KMS-11 (cell line): ENCODE data around the gene NOC4L.

Experiments used
- H2AFZ ChIP-seq: fragments of 200-600 bp; sonication (generic); 2 replicates; pipeline ENCODE4 v1.6.1; 2016; ENCODE audit warnings: antibody characterized with exemption, mixed run types, low read depth
- H3K27ac ChIP-seq: fragments of 200-600 bp; sonication (generic); 2 replicates; pipeline ENCODE4 v1.6.1; 2016; ENCODE audit warnings: mild to moderate bottlenecking, mixed run types
- H3K27me3 ChIP-seq: fragments of 200-600 bp; sonication (generic); 2 replicates; pipeline ENCODE4 v1.6.1; 2017; ENCODE audit warnings: mild to moderate bottlenecking, low read depth, mixed run types, moderate library complexity; ENCODE audit not compliant: insufficient read depth
- H3K36me3 ChIP-seq: fragments of 200-600 bp; sonication (generic); 2 replicates; pipeline ENCODE4 v1.6.1; 2017; ENCODE audit warnings: mild to moderate bottlenecking, mixed run types; ENCODE audit not compliant: insufficient read depth
- H3K4me1 ChIP-seq: fragments of 200-600 bp; sonication (generic); 2 replicates; pipeline ENCODE4 v1.6.1; 2016; ENCODE audit warnings: mild to moderate bottlenecking, low read depth, mixed run types; ENCODE audit not compliant: poor library complexity, severe bottlenecking
- H3K4me2 ChIP-seq: fragments of 200-600 bp; sonication (generic); 2 replicates; pipeline ENCODE4 v1.7.0; 2016; ENCODE audit warnings: mild to moderate bottlenecking, mixed run types
- H3K4me3 ChIP-seq: fragments of 200-600 bp; sonication (generic); IDR thresholded peaks from 2 replicates; pipeline ENCODE4 v1.6.1; 2017; ENCODE audit warnings: low read depth, low read length, mixed read lengths; ENCODE audit not compliant: insufficient read depth
- H3K79me2 ChIP-seq: fragments of 200-600 bp; sonication (generic); 2 replicates; pipeline ENCODE4 v1.6.1; 2016; ENCODE audit warnings: low read depth, mixed run types; ENCODE audit not compliant: insufficient read depth
- H3K9ac ChIP-seq: fragments of 200-600 bp; sonication (generic); 2 replicates; pipeline ENCODE4 v1.6.1; 2016; ENCODE audit warnings: mild to moderate bottlenecking, mixed run types
- H4K20me1 ChIP-seq: fragments of 200-600 bp; sonication (generic); 2 replicates; pipeline ENCODE4 v1.6.1; 2016; ENCODE audit warnings: mild to moderate bottlenecking, mixed run types; ENCODE audit not compliant: insufficient read depth
- CTCF ChIP-seq: fragments of 200-600 bp; sonication (generic); conservative IDR thresholded peaks from 2 replicates; pipeline ENCODE4 v1.6.1; 2017; ENCODE audit warnings: low read depth, mild to moderate bottlenecking, antibody characterized with exemption, low read length, moderate library complexity, mixed read lengths

NOC4L gene

GRCh38 chr12:132108211-132108832 lies 35.9 kb upstream of the NOC4L start:
- H3K79me2 ChIP-seq: no peaks in the 10 kb centered on the region
- no peaks in the 10 kb centered on the region for H3K4me1 ChIP-seq
- H2AFZ ChIP-seq: no peak overlapping the region
- H3K4me2 ChIP-seq: no peak overlapping the region
- H3K4me3 ChIP-seq: no peak overlapping the region
- no peak for TF ChIP-seq CTCF
- no peak overlapping the region for H3K27ac ChIP-seq
- no peaks in the 10 kb centered on the region for H4K20me1 ChIP-seq
- no peaks in the 10 kb centered on the region for H3K27me3 ChIP-seq
- no peak overlapping the region for H3K9ac ChIP-seq
- no peaks in the 10 kb centered on the region for H3K36me3 ChIP-seq

- no peak for TF ChIP-seq CTCF
- H3K79me2 ChIP-seq: no peaks in the 10 kb centered on the region
- H3K27me3 ChIP-seq: no peaks in the 10 kb centered on the region
- H3K4me1 ChIP-seq: no peaks in the 10 kb centered on the region
- no peak overlapping the region for H3K4me3 ChIP-seq
- H2AFZ ChIP-seq: no peak overlapping the region
- H3K36me3 ChIP-seq: no peaks in the 10 kb centered on the region
- H4K20me1 ChIP-seq: no peaks in the 10 kb centered on the region
- no peak overlapping the region for H3K9ac ChIP-seq
- no peak overlapping the region for H3K4me2 ChIP-seq
- no peak overlapping the region for H3K27ac ChIP-seq
Measured at GRCh38 chr12:132109741-132110140, 34.5 kb upstream of the NOC4L start.

GRCh38 chr12:132110677-132111076 lies 33.6 kb upstream of the NOC4L start:
- Histone ChIP-seq H4K20me1 (no peaks in the 10 kb centered on the region), H2AFZ (no peak overlapping the region), H3K4me3 (no peak overlapping the region), H3K27ac (no peak overlapping the region), H3K4me1 (no peaks in the 10 kb centered on the region), H3K36me3 (no peaks in the 10 kb centered on the region), H3K79me2 (no peaks in the 10 kb centered on the region), H3K27me3 (no peaks in the 10 kb centered on the region), H3K9ac (no peak overlapping the region), H3K4me2 (no peak overlapping the region)
- no peak for TF ChIP-seq CTCF

GRCh38 chr12:132111654-132112304 lies 32.5 kb upstream of the NOC4L start:
- no peaks in the 10 kb centered on the region for H3K36me3 ChIP-seq
- no peaks in the 10 kb centered on the region for H3K27me3 ChIP-seq
- no peaks in the 10 kb centered on the region for H3K79me2 ChIP-seq
- H4K20me1 ChIP-seq: no peaks in the 10 kb centered on the region
- H3K4me3 ChIP-seq: no peak overlapping the region
- no peak overlapping the region for H2AFZ ChIP-seq
- H3K9ac ChIP-seq: no peak overlapping the region
- no peak for TF ChIP-seq CTCF
- H3K27ac ChIP-seq: no peak overlapping the region
- H3K4me2 ChIP-seq: no peak overlapping the region
- no peaks in the 10 kb centered on the region for H3K4me1 ChIP-seq
